ENCODE data around the gene ZNF221.
A peak's percentile ranks its signal among the peaks of the same experiment; 100 is the strongest.

The ZNF221 gene

DNA sequence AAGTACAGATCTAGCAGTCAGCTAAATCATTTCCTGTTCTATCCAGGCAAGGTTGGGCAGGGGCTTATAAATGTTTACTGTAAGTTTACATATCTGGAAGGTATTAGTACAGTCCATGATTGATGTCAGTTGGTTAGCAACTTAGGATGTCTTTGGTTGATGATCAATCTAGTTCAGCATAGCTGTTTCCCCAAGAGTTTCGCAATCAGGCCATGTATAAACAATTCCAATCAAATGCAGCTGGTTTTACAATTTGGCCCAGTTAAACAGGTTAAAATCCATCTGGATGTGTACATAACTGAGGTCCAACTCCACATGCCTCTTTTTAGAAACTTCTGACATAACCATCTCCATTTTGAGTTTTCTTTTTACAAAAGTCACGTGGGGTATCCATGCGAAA lies 6.9 kb downstream of the ZNF221 start:
- DNase-seq (ENCODE audit: low read depth) = no peak

DNA sequence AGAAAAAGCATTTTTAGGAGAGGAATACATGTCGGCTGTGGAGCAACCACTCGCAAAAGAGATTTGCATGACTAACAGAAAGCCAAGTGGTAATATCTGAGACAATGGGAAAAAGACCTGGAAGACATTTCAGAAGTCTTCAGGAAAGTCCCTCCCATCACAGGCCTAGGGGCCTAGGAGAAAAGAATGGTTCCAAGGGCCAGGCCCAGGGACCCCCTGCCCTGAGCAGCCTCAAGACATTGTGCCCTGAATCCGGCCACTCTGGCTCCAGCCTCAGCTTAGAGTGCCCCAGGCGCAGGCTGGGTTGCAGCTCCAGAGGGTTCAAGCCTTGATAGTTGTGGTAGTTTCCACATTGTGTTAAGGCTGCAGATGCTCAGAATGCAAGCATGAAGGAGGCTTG lies 9.4 kb downstream of the ZNF221 start:
- DNase-seq (ENCODE audit: low read depth) = no peak

DNA sequence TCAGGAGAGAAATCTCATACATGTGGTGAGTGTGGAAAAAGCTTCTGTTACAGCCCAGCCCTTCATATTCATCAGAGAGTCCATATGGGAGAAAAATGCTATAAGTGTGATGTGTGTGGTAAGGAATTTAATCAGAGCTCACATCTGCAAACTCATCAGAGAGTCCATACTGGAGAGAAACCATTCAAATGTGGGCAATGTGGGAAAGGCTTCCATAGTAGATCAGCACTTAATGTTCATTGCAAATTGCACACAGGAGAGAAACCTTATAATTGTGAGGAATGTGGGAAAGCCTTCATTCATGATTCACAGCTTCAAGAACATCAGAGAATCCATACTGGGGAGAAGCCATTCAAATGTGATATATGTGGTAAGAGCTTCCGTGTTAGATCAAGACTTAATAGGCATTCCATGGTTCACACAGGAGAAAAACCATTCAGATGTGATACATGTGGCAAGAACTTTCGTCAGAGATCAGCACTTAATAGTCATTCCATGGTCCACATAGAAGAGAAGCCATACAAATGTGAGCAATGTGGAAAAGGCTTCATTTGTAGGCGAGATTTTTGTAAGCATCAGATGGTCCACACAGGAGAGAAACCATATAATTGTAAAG lies 15.2 kb downstream of the ZNF221 start:
- DNase-seq (ENCODE audit: low read depth) = no peak

DNA sequence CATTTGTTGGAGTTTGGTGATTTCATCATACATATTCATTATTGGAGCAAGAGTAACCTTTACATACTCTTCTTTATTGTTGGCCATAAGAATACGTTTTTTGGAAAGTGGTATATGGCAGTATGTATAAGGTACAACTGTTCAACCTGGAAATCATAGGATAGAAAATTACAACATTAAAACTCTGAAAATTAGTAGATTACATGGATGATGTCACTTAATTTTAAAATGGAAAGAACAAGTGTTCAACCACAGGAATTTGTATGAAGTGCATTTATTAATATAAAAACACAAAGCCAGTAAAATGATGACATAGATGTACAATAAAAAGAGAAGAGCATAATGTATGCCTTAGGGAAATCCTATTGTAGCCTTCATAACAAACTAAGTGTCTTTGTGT lies 25.7 kb downstream of the ZNF221 start:
- DNase-seq (ENCODE audit: low read depth) = no peak

DNA sequence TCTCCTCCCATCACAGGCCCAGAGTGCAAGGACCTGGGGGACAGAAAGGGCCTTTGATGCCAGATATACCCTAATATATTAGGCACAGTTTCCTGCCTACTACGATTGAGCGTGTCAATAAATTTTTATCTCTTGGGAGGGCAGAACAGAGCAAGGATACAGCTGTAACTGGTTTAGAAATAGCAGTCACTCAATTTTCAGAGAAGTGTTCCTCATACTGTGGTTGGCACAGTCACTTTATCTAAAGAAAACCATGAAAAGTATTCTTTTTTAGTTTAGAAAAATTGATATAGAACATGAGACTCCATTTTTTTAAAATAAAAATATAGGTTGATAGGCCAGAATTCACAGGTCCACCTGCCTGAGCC lies 32.5 kb downstream of the ZNF221 start:
- no peak for DNase-seq (ENCODE audit: low read depth)

DNA sequence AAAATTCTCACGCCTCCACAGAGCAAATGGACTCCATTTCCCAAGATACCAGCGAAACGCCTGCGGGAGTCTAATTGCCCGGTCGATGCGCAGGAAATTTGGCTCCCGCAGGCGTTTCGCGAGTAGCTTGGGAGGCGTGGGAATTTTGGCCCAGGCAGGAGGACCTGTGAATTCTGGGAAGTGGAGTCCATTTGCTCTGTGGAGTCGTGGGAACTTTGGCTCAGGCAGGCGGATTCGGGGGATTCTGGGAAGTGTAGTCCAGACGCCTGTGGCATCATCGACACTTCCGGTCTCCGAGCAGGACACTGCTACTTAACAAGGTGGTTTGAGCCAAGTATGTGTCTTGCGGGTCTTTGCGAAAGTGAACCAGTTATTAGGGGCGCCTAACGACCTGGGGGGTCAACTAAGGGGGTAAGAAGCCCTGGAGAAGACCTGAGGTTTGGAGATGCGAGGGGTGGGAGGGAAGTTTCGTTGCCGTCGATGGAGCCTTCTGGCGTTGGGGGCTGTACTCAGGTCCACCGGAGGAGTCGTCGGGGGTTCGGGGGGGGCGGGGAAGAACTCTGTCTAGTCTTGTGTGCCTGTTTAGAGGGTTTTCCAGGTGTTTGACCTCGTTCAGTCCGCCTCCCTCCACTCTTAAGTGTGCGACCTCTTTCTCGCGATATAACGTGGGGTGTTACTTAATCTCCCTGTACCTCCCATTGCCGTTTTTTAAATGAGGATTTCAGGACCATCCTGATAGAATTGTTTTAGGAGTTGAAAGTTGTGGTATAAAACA lies 33.1 kb downstream of the ZNF221 start, which contains the start of gene ZNF155:
ZNF155 (plus strand) TSS at position 277 of the 775 bp plus-strand sequence. CDS start 4,356 bp downstream, outside the sequence.
- DNase-seq (ENCODE audit: low read depth) = peak; percentile 93

DNA sequence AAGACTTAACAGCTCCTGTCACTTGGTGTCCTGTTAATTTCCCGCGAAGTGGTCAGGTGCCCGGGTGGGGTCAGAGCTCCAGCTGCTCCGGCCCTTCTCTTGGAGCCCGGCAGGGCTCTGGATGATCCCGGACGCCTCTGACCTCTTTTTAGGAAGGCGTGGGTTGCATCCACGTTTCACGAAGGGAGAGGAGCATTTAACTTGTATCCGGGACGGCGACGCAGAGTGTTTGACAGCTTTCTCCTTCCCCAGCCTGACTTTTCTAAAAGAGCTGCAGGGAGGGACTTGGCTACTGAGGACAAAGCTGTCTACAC lies 33.6 kb downstream of the ZNF221 start:
- no peak for DNase-seq (ENCODE audit: low read depth)

DNA sequence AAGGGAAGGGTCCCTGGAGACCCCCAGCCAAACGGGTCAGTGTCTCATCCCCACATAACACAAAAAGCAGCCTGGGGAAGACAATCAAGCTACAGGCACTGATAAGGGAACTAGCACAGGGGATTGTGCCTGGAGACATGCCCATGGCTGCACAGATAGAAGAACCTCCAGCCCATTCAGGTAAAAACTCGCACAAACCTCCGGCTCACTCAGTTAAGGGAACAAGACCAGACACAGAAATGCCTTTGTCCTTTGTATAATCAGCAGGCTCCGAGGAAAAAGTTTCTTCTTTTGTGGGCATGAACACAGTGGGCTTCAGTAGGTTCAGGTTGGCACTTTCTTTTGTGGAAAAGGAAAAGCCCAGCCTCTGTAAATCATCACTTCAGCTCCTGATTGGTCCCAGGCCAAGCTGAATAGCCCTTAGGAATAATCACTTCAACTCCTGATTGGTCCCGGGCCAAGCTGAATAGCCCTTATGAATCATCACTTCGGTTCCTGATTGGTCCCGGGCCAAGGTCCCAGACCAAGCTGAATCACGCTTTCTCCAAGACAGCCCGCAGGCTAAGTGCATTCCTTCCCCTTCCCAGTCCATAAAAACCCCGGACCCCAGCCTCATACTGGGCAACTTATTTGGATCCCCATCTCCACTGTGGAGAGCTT lies 46.7 kb downstream of the ZNF221 start:
- DNase-seq (ENCODE audit: low read depth) = no peak

DNA sequence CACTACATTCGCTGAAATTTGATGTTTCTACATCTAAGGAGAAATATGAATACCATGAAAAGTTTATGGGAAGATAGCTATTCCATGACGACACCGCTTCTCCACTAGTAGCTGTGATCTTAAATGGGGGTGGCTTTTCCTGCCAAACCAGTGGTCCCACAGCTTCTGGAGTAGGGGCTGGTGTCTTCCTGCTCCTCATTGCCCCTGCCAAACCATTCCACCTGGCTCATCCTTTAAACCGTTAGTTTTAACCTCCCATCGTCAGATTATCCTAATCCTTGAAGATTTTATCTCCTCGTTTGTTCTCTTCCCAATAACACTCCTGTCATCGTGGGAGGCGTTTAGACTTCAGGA lies 51.2 kb downstream of the ZNF221 start:
- DNase-seq (ENCODE audit: low read depth) = no peak

DNA sequence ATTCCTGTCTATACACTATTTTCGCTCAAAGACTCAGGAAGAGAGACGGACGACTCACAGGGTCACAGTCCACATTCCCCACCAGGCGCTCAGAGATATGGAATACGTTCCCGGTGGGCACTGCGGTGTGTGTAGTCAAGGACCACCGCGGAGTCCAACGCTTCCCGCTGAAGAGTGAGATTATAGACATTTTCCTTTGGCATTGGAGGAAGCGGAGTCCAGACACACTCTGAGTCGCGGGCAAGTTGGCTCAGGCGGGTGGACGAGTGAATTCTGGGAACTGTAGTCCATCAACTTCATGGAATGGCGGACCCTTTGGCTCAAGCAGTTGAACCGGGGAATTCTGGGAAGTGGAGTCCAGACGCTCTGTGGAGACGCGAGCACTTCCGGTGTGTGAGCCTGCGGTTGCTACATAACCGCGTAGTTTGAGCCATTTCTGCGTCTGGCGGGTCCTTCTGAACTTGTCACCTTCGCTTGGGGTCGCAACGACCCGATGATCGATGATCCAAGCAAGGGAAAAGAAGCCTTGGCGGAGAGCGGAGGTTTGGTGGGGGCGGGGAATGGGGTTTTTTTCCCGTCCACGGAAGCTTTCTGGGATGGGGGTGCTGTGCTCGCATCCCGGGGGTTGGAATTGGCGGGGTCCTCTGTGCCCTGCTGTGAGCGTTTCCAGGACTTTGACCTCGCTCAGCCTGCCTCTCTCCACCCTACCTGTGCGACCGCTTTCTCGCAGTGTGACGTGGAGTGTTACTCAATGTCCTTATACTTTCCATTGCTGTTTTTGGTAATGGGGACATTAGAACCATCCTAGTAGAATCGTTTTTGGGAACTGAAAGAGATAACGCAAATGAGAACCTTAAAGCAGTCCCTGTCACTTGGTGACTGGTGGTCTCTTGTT lies 51.8 kb downstream of the ZNF221 start, which contains the start of gene ZNF230:
ZNF230 (plus strand) TSS at position 392 of the 895 bp plus-strand sequence. CDS start 4,122 bp downstream, outside the sequence.
- peak; percentile 85 for DNase-seq (ENCODE audit: low read depth)

DNA sequence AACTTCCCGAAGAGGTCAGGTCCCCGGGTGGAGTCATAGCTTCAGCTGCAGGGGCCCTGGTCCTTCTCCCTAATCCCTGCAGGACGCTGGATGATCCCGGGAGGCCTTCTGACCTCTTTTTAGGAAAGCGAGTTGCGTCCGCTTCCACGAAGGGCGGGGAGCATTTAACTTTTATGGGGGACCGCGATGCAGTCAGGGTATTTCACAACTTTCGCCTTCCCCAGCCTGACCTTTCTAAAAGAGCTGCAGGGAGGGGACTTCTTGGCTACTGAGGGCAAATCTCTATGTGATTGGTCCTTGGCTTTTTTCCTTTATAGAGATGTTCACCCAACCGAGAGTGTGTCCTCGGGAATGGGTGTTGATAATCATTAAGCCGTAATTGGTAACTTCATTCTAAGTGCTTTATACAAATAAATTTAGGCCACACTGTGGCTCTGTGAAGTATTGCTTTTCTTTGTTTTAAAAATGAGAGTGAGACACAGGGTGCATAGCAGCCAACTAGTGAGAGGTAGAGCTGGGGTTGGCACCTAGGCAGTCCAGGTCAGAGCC lies 52.5 kb downstream of the ZNF221 start:
- DNase-seq (ENCODE audit: low read depth) = no peak

DNA sequence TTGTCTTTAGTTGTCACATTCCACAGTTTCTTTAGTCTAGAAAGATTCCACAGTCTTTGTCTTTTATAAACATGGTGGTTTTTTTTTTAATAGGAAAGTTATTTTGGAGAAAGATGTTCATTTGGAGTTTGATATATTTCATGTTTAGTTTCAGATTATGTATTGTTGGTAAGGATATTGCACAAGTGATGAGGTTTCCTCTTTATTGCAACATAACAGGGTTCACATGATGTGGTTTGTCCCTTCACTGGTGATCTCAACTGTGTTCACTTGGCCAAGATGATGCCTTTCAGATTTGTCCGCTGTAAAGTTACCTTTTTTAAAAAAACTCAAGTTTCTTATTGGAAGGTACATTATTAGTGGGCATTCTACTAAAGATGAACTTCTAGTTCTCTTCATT lies 54.9 kb downstream of the ZNF221 start:
- DNase-seq (ENCODE audit: low read depth) = no peak

DNA sequence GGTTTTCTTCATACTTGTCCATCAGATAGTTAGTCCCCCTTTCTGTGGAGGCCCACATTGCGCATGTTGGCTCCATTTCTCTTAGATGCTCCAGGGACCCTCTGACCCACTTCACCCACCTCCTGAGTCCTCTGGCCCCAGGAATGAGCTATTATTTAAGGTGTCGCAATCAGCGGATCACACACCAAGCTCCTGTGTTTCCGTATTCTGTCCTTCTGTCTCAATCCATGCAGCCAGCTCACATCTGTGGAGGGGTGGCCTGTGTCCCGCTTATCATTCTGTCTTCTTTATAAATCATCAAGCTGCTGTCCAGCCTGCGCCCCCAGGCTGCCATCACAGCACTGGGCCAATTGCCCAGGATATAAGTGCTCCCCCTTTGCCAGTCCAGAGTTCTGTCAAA lies 56.4 kb downstream of the ZNF221 start:
- DNase-seq (ENCODE audit: low read depth) = no peak

DNA sequence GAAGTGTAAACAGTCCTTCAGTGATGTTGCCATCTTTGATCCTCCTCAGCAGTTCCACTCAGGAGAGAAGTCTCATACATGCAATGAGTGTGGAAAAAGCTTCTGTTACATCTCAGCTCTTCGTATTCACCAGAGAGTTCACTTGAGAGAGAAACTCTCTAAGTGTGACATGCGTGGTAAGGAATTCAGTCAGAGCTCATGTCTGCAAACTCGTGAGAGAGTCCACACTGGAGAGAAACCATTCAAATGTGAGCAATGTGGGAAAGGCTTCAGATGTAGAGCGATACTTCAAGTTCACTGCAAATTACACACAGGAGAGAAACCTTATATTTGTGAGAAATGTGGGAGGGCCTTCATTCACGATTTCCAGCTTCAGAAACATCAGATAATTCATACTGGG lies 59.4 kb downstream of the ZNF221 start:
- no peak for DNase-seq (ENCODE audit: low read depth)

Measured in non-pigmented ciliary epithelial cell (primary cell).